Activated CD4-positive, alpha-beta T cell treated with anti-CD3 and anti-CD28 coated beads, Interleukin-10, Interleukin-2, amounts not matched to agents 100 ng/mL and 50 ng/mL, durations not matched to agents 16 hours and 8 hours (primary cell): Measurements from ENCODE around the gene ZNF536.

Experiments used
- DNase-seq: peaks from one replicate; pipeline ENCODE4 v3.0.0-alpha.2; 2020

Gene ZNF536

GRCh38 chr19:30364866-30365800, 7.1 kb upstream of the ZNF536 start:
- no peak for DNase-seq

- DNase-seq, result no peak
These were observed 5.9 kb upstream of the ZNF536 start for GRCh38 chr19:30366282-30366681.

- no peak for DNase-seq
These were observed 5.2 kb upstream of the ZNF536 start for GRCh38 chr19:30367006-30367405.

GRCh38 chr19:30367421-30367820, 4.8 kb upstream of the ZNF536 start:
- DNase-seq, result no peak

- DNase-seq, result no peak
These were observed 2.4 kb upstream of the ZNF536 start for GRCh38 chr19:30369833-30370232.

GRCh38 chr19:30371161-30371836, 885 bp upstream of the ZNF536 start:
- DNase-seq, result no peak

- DNase-seq, result no peak
These were observed 1.4 kb downstream of the ZNF536 start for GRCh38 chr19:30373593-30373992.

- DNase-seq, result no peak
These were observed 2.3 kb downstream of the ZNF536 start for GRCh38 chr19:30374539-30374864.

GRCh38 chr19:30374865-30375552, 2.8 kb downstream of the ZNF536 start:
- no peak for DNase-seq

- no peak for DNase-seq
These were observed 3.4 kb downstream of the ZNF536 start for GRCh38 chr19:30375553-30376031.

- no peak for DNase-seq
These were observed 4.1 kb downstream of the ZNF536 start for GRCh38 chr19:30376272-30376671.

GRCh38 chr19:30376826-30377425, 4.7 kb downstream of the ZNF536 start:
- DNase-seq, result no peak

- no peak for DNase-seq
These were observed 6.5 kb downstream of the ZNF536 start for GRCh38 chr19:30378701-30379100.

GRCh38 chr19:30379841-30380610, 7.8 kb downstream of the ZNF536 start:
- DNase-seq, result no peak

GRCh38 chr19:30381366-30381765, 9.2 kb downstream of the ZNF536 start:
- no peak for DNase-seq

GRCh38 chr19:30385174-30385573, 13.0 kb downstream of the ZNF536 start:
- no peak for DNase-seq

- no peak for DNase-seq
These were observed 13.5 kb downstream of the ZNF536 start for GRCh38 chr19:30385666-30386065.

- no peak for DNase-seq
These were observed 14.5 kb downstream of the ZNF536 start for GRCh38 chr19:30386551-30387143.

- DNase-seq, result no peak
These were observed 15.3 kb downstream of the ZNF536 start for GRCh38 chr19:30387311-30388115.

- DNase-seq, result no peak
These were observed 16.1 kb downstream of the ZNF536 start for GRCh38 chr19:30388327-30388726.

GRCh38 chr19:30388819-30389218, 16.6 kb downstream of the ZNF536 start:
- DNase-seq, result no peak
